Erythroblast (primary cell): ENCODE results near the gene GRXCR2.

Experiments used
- GATA1 ChIP-seq: IDR thresholded peaks from 2 replicates; pipeline ENCODE4 v1.6.1; 2011; ENCODE audit warnings: low read depth, mild to moderate bottlenecking, control low read depth, low read length, moderate library complexity
- POLR2A ChIP-seq: IDR thresholded peaks from 2 replicates; pipeline ENCODE4 v1.6.1; 2011; ENCODE audit warnings: mild to moderate bottlenecking, low read length

GRCh38 chr5:145872486-145872885, 328 bp downstream of the GRXCR2 start:
- TF ChIP-seq POLR2A: no peak
- TF ChIP-seq GATA1: no peak
